Measurements from ENCODE around the gene KCNA10.

Gene KCNA10

GRCh38 chr1:110519125-110519810 is at the start of gene KCNA10:
KCNA10 (minus strand) TSS chr1:110519175; CDS start chr1:110518787, 388 bp downstream.
- DNase-seq = no peak

- no peak for DNase-seq
These were observed 47.9 kb upstream of the KCNA10 start for GRCh38 chr1:110566836-110567235.

GRCh38 chr1:110565565-110565964 is 46.6 kb upstream of the KCNA10 start:
- DNase-seq = no peak

- no peak for DNase-seq
These were observed 44.1 kb upstream of the KCNA10 start for GRCh38 chr1:110563089-110563488.

DNA sequence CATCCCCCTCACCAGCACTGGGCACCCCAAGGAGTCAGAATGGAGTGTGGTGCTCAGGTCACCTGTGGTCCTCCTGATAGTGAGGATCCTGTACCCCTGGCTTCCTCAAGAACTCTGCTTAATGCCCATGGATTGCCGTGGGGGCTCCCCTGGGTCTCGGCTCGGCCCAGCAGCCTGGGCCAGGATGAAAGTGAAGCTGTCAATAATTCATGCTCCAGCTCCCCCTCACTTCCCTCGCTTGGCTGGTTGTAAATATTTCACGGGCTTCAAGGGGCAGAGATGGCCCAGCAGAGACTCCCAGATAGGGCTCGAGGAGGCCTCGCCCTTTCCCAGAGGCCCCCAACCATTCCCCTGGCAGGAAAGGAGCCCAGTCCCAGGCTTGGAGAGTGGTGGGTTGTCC is 42.6 kb upstream of the KCNA10 start:
- no peak for DNase-seq

DNA sequence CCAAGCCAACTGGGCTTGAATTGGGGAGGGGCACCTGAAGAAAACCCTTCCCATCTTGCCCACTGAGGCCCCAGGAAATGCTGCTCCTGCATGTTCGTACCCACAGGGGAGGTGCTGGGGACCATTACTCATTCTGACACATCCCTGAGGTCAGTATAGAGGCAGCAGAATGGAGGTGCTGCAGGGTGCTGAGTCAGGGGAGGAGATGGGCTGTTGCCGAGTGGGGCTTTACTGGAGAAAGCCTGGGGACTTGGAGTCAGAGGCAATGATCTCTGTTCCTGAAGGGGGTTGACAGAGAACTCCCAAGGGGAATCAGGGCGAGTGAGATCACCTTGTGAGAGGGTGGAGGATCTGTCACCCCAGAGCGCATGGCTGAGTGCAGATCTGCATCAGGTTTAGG is 40.2 kb upstream of the KCNA10 start:
- no peak for DNase-seq

- no peak for DNase-seq
These were observed 38.5 kb upstream of the KCNA10 start for GRCh38 chr1:110557481-110557880.

DNA sequence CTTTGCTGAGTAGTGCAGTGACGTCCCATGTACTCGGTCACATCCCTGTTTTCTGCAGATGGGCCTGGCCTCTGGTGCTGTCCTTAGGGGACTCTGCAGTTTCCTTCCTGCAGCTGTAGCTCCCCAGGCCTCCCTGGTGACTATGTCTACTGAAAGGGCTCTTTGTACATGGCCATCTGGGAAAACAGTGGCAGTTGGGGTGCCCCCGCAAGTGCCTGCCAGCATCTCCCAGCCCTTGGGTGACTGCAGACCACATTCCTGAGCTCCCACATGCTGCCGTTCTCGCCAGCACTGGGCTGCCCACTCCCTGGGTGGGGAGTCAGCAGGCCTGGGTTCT is 37.5 kb upstream of the KCNA10 start:
- no peak for DNase-seq

DNA sequence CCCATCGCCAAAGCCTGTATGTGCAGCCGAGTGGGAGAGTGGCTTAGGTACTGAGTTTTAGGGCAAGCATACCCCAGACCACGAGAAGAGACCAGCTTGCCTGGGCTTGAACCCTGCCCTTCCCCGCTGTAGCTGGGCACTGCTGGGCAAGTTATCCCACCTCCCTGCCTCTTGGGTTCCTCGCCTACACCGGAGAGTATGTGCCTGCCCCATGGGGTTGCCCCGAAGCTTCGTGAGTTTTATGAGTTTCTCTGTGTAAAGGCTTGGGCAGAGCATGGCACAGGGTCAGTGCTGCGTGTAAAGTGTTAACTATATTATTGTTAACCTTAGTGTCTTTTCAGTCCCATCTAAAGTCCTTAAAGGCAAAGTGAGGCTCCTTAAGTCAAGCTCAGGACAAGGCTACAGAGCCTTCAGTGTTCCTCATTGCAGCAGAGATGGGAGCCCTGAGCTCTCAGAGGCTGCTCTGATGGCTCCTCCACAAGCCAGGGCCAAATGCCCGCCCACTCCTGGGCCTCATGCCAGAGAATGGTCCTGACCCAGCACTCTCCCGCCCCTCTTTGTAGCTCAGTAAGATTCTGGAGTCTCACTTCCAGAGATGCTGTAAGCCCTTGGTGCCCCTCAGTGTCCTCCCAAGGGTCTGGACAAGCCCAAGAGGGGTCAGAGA is 37.0 kb upstream of the KCNA10 start:
- no peak for DNase-seq

DNA sequence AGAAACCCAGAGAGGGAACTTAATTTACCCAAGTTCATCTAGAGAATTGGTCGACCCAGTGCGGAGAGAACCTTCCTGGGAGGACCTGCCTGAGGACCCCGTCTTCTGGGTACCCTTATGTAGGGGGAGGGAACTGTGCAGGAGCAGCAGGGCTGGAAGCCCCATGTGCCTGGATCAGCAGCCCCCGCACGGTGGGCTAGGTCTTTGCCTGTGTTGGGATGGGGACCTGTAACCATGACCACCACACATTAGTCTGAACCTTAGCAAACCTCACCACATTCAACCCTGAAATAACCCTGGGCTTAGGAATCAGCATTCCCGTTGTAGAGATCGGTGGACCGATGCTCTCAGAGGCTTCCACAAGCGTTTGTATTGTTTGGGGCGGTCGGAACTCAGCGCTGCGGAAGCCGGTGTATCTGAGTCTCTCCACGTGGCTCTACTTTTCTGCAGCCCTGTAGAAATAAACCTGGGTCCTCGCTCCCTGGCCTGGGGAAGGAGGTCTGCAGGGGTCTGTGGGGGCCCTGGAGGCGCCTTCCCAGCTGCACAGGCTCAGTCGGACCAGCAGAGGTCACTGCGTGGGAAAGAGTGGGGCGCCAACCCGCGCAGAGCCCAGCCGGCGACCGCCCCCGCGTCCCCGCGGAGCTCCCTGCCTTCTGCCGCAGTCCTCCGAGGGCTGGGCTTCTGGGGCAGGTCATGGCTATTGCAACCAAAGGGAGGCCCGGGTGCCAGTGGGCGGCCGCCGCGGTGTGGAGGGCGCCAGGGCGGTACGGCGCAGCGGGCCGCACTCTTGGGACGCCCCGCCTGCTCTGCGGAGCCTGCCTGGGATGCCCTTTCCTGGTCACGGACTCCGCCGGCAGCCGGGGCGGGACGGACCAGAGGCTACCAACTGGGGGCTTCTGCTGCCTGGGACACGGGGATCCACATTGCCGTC is 36.2 kb upstream of the KCNA10 start:
- DNase-seq = peak; percentile 66

GRCh38 chr1:110551278-110551809 is 32.4 kb upstream of the KCNA10 start:
- no peak for DNase-seq

GRCh38 chr1:110549831-110550230 is 30.9 kb upstream of the KCNA10 start:
- DNase-seq = no peak

GRCh38 chr1:110548381-110548780 is 29.4 kb upstream of the KCNA10 start:
- DNase-seq = no peak

DNA sequence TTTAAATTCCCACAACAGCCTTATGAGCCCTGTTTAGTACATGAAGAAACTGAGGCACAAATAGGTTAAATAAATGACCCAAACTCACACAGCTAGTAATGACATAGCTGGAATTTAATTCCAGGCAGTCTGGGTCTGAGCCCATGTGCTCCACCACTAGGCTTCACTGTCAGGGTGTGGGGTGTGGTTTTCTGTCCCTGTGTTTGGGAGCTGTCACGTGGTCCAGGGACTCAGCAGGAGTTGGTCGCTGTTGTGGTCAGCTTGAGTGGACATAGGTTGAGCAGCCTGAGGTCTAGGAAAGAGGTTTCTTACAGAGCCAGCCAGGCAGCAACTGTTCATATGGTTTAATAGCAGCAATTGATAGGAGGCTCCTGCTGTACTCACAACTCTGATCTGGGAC is 28.0 kb upstream of the KCNA10 start:
- DNase-seq = no peak

- DNase-seq = no peak
These were observed 26.5 kb upstream of the KCNA10 start for GRCh38 chr1:110545492-110545891.

DNA sequence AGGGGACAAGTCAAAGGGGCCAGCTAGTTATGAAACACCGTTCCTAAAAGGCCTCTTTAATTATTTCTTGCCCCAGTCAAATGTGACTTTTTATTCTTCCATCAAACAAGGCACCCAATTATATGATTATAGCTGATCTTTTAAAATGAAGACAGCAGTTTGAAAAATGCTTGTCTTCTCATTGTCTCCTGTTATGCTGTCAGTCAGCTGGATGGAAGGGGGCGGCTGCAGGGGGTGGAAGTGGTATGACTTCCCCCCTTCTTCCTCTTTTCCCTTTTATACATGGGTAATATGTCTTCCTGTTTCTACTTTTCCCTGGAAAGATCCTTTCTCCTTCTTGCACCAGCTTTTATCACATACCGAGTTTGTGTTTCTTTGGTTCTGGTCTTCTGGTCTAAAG is 25.8 kb upstream of the KCNA10 start:
- DNase-seq = no peak

DNA sequence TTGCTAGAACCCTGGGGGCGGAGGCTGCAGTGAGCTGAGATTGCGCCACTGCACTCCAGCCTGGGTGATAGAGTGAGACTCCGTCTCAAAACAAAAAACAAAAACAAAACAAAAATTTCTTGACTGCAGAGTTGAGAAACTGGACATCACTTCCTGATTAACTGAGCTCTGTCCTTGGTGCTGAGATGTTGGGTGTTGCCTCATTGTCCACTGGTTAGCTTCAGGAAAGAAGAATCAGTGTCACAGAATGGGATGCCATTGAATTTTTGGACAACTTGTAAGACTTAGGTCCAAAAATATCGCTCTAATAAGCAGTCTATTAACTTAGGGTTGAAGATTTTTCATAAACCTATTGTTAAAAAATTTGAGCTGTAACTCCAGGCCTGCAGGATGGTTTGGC is 23.8 kb upstream of the KCNA10 start:
- DNase-seq = no peak

DNA sequence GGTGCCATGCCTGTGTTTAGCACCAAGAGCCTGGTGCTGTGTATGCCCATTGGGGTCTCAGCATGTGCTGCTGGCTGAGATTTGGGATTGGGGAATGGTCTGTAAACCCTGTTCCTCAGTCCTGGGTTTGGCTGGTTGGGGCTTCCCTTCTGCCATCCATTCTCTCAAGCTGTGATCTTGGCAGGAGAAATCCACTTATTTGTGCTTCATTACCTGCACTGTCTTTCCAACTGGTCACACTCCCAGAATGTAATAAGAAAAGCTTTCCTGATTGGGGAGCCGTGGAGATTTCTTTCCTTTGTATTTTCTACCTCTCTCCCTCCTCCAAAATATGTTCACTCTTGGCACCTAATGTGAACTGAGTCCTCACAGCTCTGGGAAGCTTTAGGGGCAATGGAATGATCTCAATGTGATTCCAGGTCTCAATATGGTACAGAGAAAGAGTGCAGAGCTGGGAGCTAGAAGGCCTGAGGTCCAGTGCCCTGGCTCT is 23.0 kb upstream of the KCNA10 start:
- no peak for DNase-seq

DNA sequence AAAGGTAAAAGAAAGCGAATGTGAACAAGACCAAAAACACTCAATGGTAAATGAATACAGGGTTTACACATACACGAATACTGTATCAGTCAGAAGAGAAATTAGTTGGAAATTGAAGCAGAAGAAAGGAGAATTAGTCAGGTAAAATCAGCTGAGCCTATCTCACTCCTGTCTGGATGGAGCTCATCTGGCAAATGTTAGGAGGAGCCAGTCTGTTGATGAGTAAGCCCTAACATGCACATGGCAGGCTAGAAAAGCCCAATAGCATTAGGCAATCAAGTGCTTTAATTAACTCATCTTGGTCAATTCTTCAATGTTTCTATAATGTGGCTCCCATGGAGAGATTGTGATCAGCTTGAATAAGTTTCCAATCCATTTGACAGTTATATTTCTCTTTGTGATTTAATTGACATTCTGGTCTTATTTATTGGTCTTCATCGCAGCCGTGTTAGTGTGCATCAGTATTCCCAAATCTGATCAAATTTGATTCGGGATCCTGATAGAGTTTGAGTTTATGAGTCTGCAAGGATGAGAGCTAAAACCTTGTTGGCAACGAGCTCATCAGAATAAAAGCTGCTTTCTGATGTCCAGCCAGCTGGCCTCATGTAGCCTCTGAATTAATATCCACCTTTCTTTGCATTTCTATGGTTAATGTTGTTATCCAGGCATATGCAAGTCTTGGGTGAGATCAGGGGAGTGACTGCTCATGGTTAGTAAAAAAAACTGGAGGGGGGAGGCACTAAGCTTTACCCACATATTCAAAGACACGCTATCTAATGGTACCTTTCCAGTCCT is 22.1 kb upstream of the KCNA10 start:
- no peak for DNase-seq

- no peak for DNase-seq
These were observed 19.9 kb upstream of the KCNA10 start for GRCh38 chr1:110538921-110539320.

GRCh38 chr1:110538075-110538474 is 19.1 kb upstream of the KCNA10 start:
- no peak for DNase-seq

- no peak for DNase-seq
These were observed 17.0 kb upstream of the KCNA10 start for GRCh38 chr1:110535985-110536384.

- no peak for DNase-seq
These were observed 14.3 kb upstream of the KCNA10 start for GRCh38 chr1:110533230-110533629.

Measured in activated CD8-positive, alpha-beta memory T cell treated with anti-CD3 and anti-CD28 coated beads, Interleukin-2, amount 50 U/mL, for 4 hours (primary cell).